ENCODE data around the gene CYRIA. TPM values are rescaled to one million over a fixed set of nuclear protein-coding genes. Genes with fewer than 3 reads are reported as not detected.

CYRIA gene
- total and polyA plus RNA-seq, 10 of the 15 experiments (the other 5 are each of a cell fraction or from before 2014, with no cell fraction given): 3.0 to 13.1 (median 8.5) TPM

DNA sequence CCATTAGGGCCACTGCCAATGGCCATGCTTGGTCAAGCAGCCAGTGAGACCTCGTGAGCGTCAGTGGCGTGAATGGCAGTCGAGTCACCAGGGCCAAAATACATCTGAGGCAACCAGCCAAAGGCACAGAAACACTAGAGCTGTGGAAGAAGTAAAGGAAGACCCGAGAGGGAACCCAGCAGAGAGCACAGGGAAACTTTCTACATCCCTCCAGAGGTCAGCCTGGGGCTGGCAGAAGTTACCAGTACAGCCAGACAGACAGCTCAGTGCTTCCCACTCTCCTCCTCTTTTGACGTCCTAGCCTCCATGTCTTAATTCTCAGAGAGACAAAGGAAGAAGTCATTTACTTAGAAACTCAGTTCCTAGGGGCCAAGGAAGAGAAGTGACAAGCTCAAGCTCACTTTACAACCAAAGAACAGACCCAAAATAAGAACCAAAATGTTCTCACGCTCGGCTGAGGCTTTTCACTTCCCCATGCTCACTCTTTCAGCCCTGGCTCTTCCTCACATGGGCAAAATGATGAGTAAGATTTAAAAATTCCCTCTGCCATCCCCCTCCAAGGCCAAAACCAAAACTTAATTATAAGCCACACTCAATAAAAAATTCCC, 8.7 kb downstream of the CYRIA start (continued):
- TF ChIP-seq SPI1 (IDR thresholded peaks at IDR 0.05; ENCODE audit: borderline replicate concordance, insufficient read depth, low read depth, low read length): peak; percentile 96
- peak; percentile 51; the same call in 1 of the 2 replicates for TF ChIP-seq PAX5 (IDR thresholded peaks at IDR 0.05; ENCODE audit: borderline replicate concordance, low read depth, low read length)
- TF ChIP-seq CEBPZ (IDR thresholded peaks at IDR 0.05; ENCODE audit: low read depth, low read length): no peak
- TF ChIP-seq HDAC2 (IDR thresholded peaks at IDR 0.05): no peak
- peak; percentile 67 to 71 for TF ChIP-seq BHLHE40 (IDR thresholded peaks at IDR 0.05; ENCODE audit: borderline replicate concordance in 1 of 2, low read depth in 2 of 2, low read length in 1 of 2)
- no peak for TF ChIP-seq NFYA (IDR thresholded peaks at IDR 0.05; ENCODE audit: borderline replicate concordance, low read depth, low read length)
- peak; percentile 63 for TF ChIP-seq SMAD1 (IDR thresholded peaks at IDR 0.05; ENCODE audit: low read depth, partially characterized antibody)
- TF ChIP-seq MEF2A (IDR thresholded peaks at IDR 0.05; ENCODE audit: insufficient read depth, low read depth, low read length): peak; percentile 80
- peak; percentile 83 for TF ChIP-seq MEF2B (IDR thresholded peaks at IDR 0.05; ENCODE audit: partially characterized antibody, poor library complexity, severe bottlenecking)
- peak; percentile 97 to 98 for TF ChIP-seq IKZF2 (IDR thresholded peaks at IDR 0.05)
- peak; percentile 79 for TF ChIP-seq CUX1 (IDR thresholded peaks at IDR 0.05; ENCODE audit: insufficient replicate concordance, low read depth, low read length)
- 0 out of 2 replicates have a peak, but pooled peaks have one; percentile 44 for TF ChIP-seq CBX5 (IDR thresholded peaks at IDR 0.05; ENCODE audit: low read depth)
- peak; percentile 27; the same call in 1 of the 2 replicates for TF ChIP-seq BMI1 (IDR thresholded peaks at IDR 0.05; ENCODE audit: borderline replicate concordance)
- TF ChIP-seq YY1 (IDR thresholded peaks at IDR 0.05; ENCODE audit: low read depth, low read length): no peak
- peak; percentile 70; the same call in 1 of the 2 replicates for TF ChIP-seq TBL1XR1 (IDR thresholded peaks at IDR 0.05; ENCODE audit: low read depth, low read length)
- TF ChIP-seq CREM (IDR thresholded peaks at IDR 0.05; ENCODE audit: low read depth): peak; percentile 61; the same call in 1 of the 2 replicates
- TF ChIP-seq, protein P1, sequence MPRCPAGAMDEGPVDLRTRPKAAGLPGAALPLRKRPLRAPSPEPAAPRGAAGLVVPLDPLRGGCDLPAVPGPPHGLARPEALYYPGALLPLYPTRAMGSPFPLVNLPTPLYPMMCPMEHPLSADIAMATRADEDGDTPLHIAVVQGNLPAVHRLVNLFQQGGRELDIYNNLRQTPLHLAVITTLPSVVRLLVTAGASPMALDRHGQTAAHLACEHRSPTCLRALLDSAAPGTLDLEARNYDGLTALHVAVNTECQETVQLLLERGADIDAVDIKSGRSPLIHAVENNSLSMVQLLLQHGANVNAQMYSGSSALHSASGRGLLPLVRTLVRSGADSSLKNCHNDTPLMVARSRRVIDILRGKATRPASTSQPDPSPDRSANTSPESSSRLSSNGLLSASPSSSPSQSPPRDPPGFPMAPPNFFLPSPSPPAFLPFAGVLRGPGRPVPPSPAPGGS (IDR thresholded peaks at IDR 0.05; ENCODE audit: borderline replicate concordance, insufficient read depth, low read depth, low read length, poor library complexity, severe bottlenecking): peak; percentile 87
- TF ChIP-seq ATF7 (IDR thresholded peaks at IDR 0.05; ENCODE audit: low read depth): peak; percentile 58
- peak; percentile 74 for TF ChIP-seq JUNB (IDR thresholded peaks at IDR 0.05)
